Caco-2 (cell line): ENCODE data around the gene ARHGAP24. TPM values are rescaled to one million over a fixed set of nuclear protein-coding genes. Genes with fewer than 3 reads are reported as not detected.

ENCODE experiments used
- BruUV-seq: library from RNA; stranded (reverse); fragments of 400-500 nt; replicated peaks from 2 replicates; lab custom pipeline; 2021; lab: Mats Ljungman, UMichigan
- CTCF ChIA-PET: fragments of 300-600 bp; sonication (Branson Sonifier 250); formaldehyde crosslinking; loops from one replicate; lab custom pipeline; 2022; ENCODE audit warnings: antibody characterized with exemption; lab: Charles Lee
- POLR2A ChIA-PET: fragments of 300-600 bp; sonication (Branson Sonifier 250); formaldehyde crosslinking; loops from one replicate; lab custom pipeline; 2022; ENCODE audit warnings: antibody characterized with exemption; lab: Charles Lee
- DNase-seq, 2 experiments: peaks; one replicate each; pipeline versions ENCODE4 v3.0.0 to v3.0.0-alpha.2; 2020 to 2022
- H3K27me3 ChIP-seq: replicated peaks from 2 replicates; pipeline ENCODE4 v1.6.0; 2011; ENCODE audit warnings: low read length; ENCODE audit not compliant: control insufficient read depth, insufficient read depth
- H3K36me3 ChIP-seq: 2 replicates; pipeline ENCODE4 v1.5.1; 2011; ENCODE audit warnings: low read length; ENCODE audit not compliant: control insufficient read depth, insufficient read depth
- H3K4me1 ChIP-seq: fragments of 250-450 bp; sonication (Bioruptor Pico); 2 replicates; pipeline ENCODE4 v1.5.1; 2020; ENCODE audit warnings: mild to moderate bottlenecking
- H3K4me3 ChIP-seq: 2 replicates; pipeline ENCODE4 v1.5.1; 2011; ENCODE audit warnings: low read depth, mild to moderate bottlenecking, control low read depth, low read length
- H3K9me3 ChIP-seq: fragments of 250-450 bp; sonication (Bioruptor Pico); 2 replicates; pipeline ENCODE4 v1.5.1; 2020; ENCODE audit warnings: mild to moderate bottlenecking, moderate library complexity
- H3K27ac Mint-ChIP-seq: one replicate; pipeline ENCODE4 v1.8.0; 2022; ENCODE audit warnings: mixed read lengths; ENCODE audit not compliant: unreplicated experiment
- H3K27me3 Mint-ChIP-seq: one replicate; pipeline ENCODE4 v1.8.0; 2022; ENCODE audit warnings: mixed read lengths; ENCODE audit not compliant: insufficient read depth, unreplicated experiment
- H3K36me3 Mint-ChIP-seq: one replicate; pipeline ENCODE4 v1.8.0; 2022; ENCODE audit warnings: mild to moderate bottlenecking, mixed read lengths; ENCODE audit not compliant: insufficient read depth, unreplicated experiment
- H3K4me1 Mint-ChIP-seq: one replicate; pipeline ENCODE4 v1.8.0; 2022; ENCODE audit warnings: low read depth, mixed read lengths; ENCODE audit not compliant: unreplicated experiment
- H3K4me3 Mint-ChIP-seq: one replicate; pipeline ENCODE4 v1.8.0; 2022; ENCODE audit warnings: mild to moderate bottlenecking, moderate library complexity, mixed read lengths; ENCODE audit not compliant: unreplicated experiment
- H3K9me3 Mint-ChIP-seq: one replicate; pipeline ENCODE4 v1.8.0; 2022; ENCODE audit warnings: mixed read lengths; ENCODE audit not compliant: unreplicated experiment
- intact Hi-C: fragments of 100-400 bp; cut with micrococcal nuclease; formaldehyde crosslinking; loops from one replicate; pipeline ENCODE4 v1.10.0; 2022; ENCODE audit not compliant: unreplicated experiment
- total RNA-seq: library from RNA; stranded (reverse); gene quantifications from 2 replicates; pipeline ENCODE4 v1.2.3, GENCODE V29; 2022
- TF ChIP-seq, protein P1 (sequence below), 2 experiments: fragments of 200-600 bp in 1 of 2; IDR thresholded peaks; 1 replicate in 1 of 2; 2 replicates in 1 of 2; pipeline versions ENCODE4 v1.5.1 to v1.8.0; 2011 to 2022; ENCODE audit warnings: antibody characterized with exemption in 1 of 2, control low read depth in 1 of 2, inconsistent platforms in 1 of 2, low read depth in 1 of 2, low read length in 1 of 2, mild to moderate bottlenecking in 1 of 2, moderate library complexity in 1 of 2; ENCODE audit not compliant: insufficient read depth in 1 of 2, severe bottlenecking in 1 of 2, unreplicated experiment in 1 of 2

The ARHGAP24 gene
- total RNA-seq, 1 experiment from 2014 or later = 2.8 TPM

DNA sequence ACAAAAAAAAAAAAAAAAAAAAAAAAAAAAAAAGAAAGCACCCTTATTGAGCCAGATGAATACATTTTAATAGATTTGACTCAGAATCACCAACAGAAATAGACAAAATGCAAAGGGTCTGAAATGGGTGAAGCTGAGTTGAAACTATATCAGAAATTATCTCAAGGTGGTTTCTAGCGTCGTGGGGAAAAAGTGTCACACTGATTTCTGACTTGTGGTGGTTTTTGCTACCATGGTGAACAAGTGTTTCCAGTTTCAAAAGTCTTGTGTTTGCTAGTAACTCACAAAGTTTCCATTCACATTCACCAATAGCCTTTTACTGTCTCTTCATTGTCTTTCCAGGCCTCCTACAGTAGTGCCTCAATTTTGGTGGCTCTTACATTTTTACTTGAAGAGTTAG is 135.5 kb downstream of the ARHGAP24 start:
- H3K4me3 Mint-ChIP-seq = no peak overlapping the region
- intact Hi-C loops = no loop called here
- TF ChIP-seq, protein P1, sequence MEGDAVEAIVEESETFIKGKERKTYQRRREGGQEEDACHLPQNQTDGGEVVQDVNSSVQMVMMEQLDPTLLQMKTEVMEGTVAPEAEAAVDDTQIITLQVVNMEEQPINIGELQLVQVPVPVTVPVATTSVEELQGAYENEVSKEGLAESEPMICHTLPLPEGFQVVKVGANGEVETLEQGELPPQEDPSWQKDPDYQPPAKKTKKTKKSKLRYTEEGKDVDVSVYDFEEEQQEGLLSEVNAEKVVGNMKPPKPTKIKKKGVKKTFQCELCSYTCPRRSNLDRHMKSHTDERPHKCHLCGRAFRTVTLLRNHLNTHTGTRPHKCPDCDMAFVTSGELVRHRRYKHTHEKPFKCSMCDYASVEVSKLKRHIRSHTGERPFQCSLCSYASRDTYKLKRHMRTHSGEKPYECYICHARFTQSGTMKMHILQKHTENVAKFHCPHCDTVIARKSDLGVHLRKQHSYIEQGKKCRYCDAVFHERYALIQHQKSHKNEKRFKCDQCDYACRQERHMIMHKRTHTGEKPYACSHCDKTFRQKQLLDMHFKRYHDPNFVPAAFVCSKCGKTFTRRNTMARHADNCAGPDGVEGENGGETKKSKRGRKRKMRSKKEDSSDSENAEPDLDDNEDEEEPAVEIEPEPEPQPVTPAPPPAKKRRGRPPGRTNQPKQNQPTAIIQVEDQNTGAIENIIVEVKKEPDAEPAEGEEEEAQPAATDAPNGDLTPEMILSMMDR (IDR thresholded peaks at IDR 0.05; ENCODE audit: insufficient read depth in 1 of 2, low read depth in 1 of 2, low read length in 1 of 2, severe bottlenecking in 1 of 2, unreplicated experiment in 1 of 2) = no peak
- CTCF ChIA-PET = no interaction called here
- Histone ChIP-seq H3K4me3 (no peak overlapping the region), H3K4me1 (no peaks in the 10 kb centered on the region), H3K27me3 (no peaks in the 10 kb centered on the region), H3K36me3 (no peaks in the 10 kb centered on the region), H3K9me3 (no peaks in the 10 kb centered on the region)
- H3K27ac Mint-ChIP-seq = no peak overlapping the region
- no peak for DNase-seq
- no peaks in the 10 kb centered on the region for H3K36me3 Mint-ChIP-seq
- no peaks in the 10 kb centered on the region for H3K4me1 Mint-ChIP-seq
- H3K27me3 Mint-ChIP-seq = no peaks in the 10 kb centered on the region
- POLR2A ChIA-PET = no interaction called here
- no TSS peak for BruUV-seq
- no peaks in the 10 kb centered on the region for H3K9me3 Mint-ChIP-seq

DNA sequence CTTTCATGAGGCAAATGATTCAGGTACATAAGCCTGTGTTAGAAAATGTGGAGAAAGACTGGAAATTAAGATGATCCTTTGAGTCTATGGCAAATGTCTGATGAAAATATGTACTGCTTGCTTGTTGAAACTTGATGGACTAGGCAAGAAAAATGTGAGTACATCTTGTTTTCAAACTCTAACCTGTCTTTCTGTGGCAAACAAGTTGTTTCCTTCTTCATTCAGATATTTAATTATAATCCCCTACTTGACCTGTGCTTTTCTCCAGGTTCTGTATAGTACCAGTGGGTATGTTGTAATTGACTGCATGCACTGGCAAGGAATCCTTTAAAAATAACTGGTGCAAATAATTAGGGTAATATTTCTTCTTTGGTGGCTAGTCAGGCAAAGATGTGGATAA is 136.7 kb downstream of the ARHGAP24 start:
- POLR2A ChIA-PET = no interaction called here
- Mint-ChIP-seq H3K27ac (no peak overlapping the region), H3K36me3 (no peaks in the 10 kb centered on the region), H3K4me3 (no peak overlapping the region), H3K9me3 (no peaks in the 10 kb centered on the region), H3K27me3 (no peaks in the 10 kb centered on the region), H3K4me1 (no peaks in the 10 kb centered on the region)
- no peaks in the 10 kb centered on the region for H3K4me1 ChIP-seq
- H3K36me3 ChIP-seq = no peaks in the 10 kb centered on the region
- H3K4me3 ChIP-seq = no peak overlapping the region
- H3K9me3 ChIP-seq = no peaks in the 10 kb centered on the region
- DNase-seq = no peak
- CTCF ChIA-PET = no interaction called here
- no TSS peak for BruUV-seq
- H3K27me3 ChIP-seq = no peaks in the 10 kb centered on the region
- TF ChIP-seq, protein P1 (IDR thresholded peaks at IDR 0.05; ENCODE audit: insufficient read depth in 1 of 2, low read depth in 1 of 2, low read length in 1 of 2, severe bottlenecking in 1 of 2, unreplicated experiment in 1 of 2) = no peak
- intact Hi-C loops = no loop called here

DNA sequence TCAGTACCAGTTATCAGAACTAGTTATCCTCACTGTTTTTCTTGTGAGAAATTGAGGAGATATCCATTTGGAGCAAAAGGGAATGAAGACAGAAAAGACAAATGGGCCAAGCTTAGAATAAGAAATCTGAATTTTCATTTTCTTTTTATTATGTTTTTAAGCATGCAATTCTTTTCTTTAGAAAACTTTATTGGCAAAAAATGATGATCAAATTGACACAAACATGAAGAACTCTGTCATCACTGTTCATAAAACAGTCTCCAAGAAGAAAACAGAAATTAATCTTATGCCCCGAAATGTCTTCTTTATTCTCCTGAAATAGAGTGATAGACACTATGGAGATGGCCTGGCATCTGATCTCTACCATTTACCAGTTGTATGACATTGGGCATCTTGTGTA is 139.0 kb downstream of the ARHGAP24 start:
- H3K4me1 ChIP-seq = no peaks in the 10 kb centered on the region
- no peak overlapping the region for H3K4me3 ChIP-seq
- CTCF ChIA-PET = no interaction called here
- H3K36me3 ChIP-seq = no peaks in the 10 kb centered on the region
- Mint-ChIP-seq H3K4me1 (no peaks in the 10 kb centered on the region), H3K36me3 (no peaks in the 10 kb centered on the region), H3K27me3 (no peaks in the 10 kb centered on the region), H3K4me3 (no peak overlapping the region), H3K9me3 (no peaks in the 10 kb centered on the region), H3K27ac (no peak overlapping the region)
- DNase-seq = no peak
- H3K9me3 ChIP-seq = no peaks in the 10 kb centered on the region
- H3K27me3 ChIP-seq = no peaks in the 10 kb centered on the region
- intact Hi-C loops = no loop called here
- BruUV-seq = no TSS peak
- POLR2A ChIA-PET = no interaction called here
- TF ChIP-seq, protein P1 (IDR thresholded peaks at IDR 0.05; ENCODE audit: insufficient read depth in 1 of 2, low read depth in 1 of 2, low read length in 1 of 2, severe bottlenecking in 1 of 2, unreplicated experiment in 1 of 2) = no peak
